ENCODE measurements around the gene THSD7A.

The THSD7A gene

DNA sequence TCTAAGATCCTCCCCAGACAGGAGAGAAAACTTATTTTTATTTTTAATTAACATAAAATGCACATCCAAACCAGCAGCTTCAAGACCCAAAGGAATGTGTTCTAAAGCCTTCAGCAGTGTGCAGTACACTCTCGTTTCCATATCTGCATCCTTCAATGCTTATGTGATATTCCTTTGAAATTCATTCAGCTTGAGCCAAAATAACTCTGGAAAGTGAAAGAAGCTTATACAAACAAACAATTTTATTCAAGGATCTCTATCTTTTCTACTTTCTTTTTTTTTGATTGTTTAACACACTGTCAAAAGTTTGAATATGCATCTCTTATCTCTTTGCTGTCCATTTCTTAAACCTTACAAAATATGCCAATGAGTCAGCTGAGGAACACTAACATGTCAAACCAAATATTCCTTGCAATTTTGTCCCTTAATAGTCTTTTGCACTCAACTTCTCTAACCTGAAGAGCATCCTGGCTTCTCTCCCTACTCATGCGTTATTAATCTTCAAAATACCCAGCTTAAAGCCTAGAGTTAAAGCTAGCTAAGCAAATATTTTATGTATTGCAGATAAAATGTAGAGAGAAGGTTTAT lies 124.3 kb downstream of the THSD7A start:
- DNase-seq (ENCODE audit: low read depth in 2 of 2, low spot score in 1 of 2) = no peak

GRCh38 chr7:11706666-11707605 lies 125.1 kb downstream of the THSD7A start:
- DNase-seq (ENCODE audit: low read depth in 2 of 2, low spot score in 1 of 2) = no peak

GRCh38 chr7:11703829-11704228 lies 128.2 kb downstream of the THSD7A start:
- DNase-seq (ENCODE audit: low read depth in 2 of 2, low spot score in 1 of 2) = no peak

GRCh38 chr7:11702938-11703337 lies 129.1 kb downstream of the THSD7A start:
- DNase-seq (ENCODE audit: low read depth in 2 of 2, low spot score in 1 of 2) = no peak

DNA sequence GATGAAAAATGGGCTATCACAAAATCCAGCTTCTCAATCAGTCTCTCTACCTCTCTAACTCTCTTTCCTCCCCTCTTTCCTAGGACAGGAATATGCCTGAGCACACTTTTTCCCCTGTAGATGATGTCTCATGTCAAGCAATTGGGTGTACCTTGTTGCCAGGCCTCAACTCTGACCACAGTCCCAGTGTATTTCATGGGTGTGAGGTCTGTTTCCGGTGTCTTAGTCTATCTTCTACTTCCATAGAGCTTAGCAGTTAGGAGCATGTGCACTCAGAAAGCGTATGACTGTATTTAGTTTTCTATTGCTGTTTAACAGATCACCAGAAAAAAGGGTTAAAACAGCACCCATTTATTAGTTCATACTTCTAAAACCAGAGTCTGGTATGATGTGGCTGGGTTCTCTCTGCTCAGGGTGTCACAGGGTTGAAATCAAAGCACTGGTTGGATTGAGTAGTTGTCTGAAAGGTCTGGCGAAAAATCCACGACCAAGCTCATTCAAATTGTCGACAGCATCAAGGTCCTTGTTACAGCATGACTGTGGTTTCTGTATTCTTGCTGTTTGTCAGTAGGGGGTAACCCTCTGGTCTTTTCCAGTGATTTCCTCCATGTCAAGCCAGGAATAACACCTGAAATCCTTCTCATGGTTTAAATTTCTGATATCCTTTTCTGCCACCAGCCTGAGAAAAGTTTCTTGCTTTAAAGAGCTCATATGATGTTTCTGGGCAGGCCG lies 130.0 kb downstream of the THSD7A start:
- DNase-seq (ENCODE audit: low read depth in 2 of 2, low spot score in 1 of 2) = no peak

- no peak for DNase-seq (ENCODE audit: low read depth in 2 of 2, low spot score in 1 of 2)
These were observed 132.3 kb downstream of the THSD7A start for GRCh38 chr7:11699666-11700065.

DNA sequence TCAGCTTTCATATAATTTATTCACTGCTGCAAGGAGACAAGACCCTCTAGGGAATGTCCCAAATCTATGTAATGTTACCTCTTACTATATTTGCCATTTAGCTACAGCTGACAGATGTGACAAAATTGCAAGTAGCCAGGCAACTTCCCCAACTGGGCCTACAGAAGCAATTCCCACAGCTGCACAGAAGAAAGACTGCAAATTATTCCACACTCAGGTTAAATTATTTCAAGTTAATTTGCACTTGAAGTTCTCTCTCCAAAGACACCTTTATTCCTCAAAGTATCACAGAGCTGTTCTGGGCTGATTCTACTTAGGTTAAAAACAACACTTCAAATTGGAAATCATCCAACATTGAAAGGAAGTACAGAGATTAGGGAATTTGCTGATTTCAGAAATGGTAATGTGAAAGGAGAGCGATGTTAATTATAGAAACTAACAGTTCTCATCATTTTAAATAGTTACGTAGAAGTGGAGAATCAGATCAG lies 133.6 kb downstream of the THSD7A start:
- DNase-seq (ENCODE audit: low read depth in 2 of 2, low spot score in 1 of 2) = no peak

DNA sequence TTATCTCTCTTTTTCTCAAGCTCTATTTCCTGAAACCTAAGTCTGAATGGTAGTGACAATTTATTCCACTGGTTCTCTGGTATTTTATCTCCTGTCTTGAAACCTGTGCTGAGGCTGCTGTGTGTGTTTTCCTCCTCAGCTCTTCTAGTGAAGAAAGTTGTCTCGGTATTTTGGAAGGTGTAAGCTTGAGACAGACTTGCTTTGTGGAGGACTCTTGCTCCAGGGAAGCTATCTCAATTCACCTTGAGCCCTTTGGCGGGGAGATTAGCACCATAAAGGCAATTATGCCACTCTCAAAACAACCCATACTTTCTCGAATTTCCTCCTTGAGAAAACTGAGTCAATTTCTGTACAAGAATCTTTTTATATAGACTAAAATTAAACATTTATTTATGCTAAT lies 141.6 kb downstream of the THSD7A start:
- DNase-seq (ENCODE audit: low read depth in 2 of 2, low spot score in 1 of 2) = no peak

DNA sequence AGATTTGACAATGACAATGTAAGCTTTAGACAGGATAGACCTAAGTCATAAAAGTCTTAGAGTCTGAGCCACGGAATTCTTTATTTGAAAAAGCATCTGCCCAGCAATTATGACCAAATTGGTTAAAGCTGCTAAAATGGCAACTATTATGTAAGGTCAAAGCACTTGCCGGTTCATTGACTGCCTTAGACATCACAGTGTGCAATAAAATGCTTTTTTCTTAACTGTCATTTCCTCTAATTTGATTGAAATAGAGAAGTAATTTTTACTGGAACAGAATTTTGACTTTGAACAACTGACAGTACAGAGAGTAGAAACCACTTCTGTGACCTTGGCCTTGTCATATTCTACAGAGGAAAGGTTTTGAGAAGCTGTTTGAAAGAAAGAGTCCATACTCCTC lies 142.9 kb downstream of the THSD7A start:
- no peak for DNase-seq (ENCODE audit: low read depth in 2 of 2, low spot score in 1 of 2)

GRCh38 chr7:11681461-11681860 lies 150.5 kb downstream of the THSD7A start:
- no peak for DNase-seq (ENCODE audit: low read depth in 2 of 2, low spot score in 1 of 2)

- no peak for DNase-seq (ENCODE audit: low read depth in 2 of 2, low spot score in 1 of 2)
These were observed 156.8 kb downstream of the THSD7A start for GRCh38 chr7:11675163-11675562.

GRCh38 chr7:11668727-11669126 lies 163.3 kb downstream of the THSD7A start:
- no peak for DNase-seq (ENCODE audit: low read depth in 2 of 2, low spot score in 1 of 2)

GRCh38 chr7:11667810-11668185 lies 164.2 kb downstream of the THSD7A start:
- no peak for DNase-seq (ENCODE audit: low read depth in 2 of 2, low spot score in 1 of 2)

- no peak for DNase-seq (ENCODE audit: low read depth in 2 of 2, low spot score in 1 of 2)
These were observed 164.8 kb downstream of the THSD7A start for GRCh38 chr7:11667071-11667809.

DNA sequence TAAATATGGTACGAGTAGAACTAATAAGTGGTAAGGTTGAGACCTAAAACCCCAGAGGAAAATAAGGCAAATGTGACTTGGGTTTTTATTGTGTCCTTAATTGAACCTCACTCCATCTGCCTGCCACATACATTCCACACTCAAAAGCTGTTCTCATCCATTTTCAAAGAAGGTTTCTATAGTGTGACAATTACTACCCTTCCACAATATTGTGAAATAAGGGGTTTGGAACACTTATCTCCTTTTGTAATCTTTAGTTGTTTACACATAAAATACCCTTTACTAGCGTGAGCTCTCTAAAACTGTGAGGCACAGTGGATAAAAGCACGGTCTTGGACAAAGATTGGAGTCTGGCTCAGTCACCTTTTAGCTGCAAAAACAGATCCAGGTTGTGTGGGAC lies 166.6 kb downstream of the THSD7A start:
- no peak for DNase-seq (ENCODE audit: low read depth in 2 of 2, low spot score in 1 of 2)

- no peak for DNase-seq (ENCODE audit: low read depth in 2 of 2, low spot score in 1 of 2)
These were observed 176.4 kb downstream of the THSD7A start for GRCh38 chr7:11655642-11656041.

- DNase-seq (ENCODE audit: low read depth in 2 of 2, low spot score in 1 of 2) = no peak
These were observed 176.8 kb downstream of the THSD7A start for GRCh38 chr7:11655163-11655562.

GRCh38 chr7:11650500-11650899 lies 181.5 kb downstream of the THSD7A start:
- no peak for DNase-seq (ENCODE audit: low read depth in 2 of 2, low spot score in 1 of 2)

- DNase-seq (ENCODE audit: low read depth in 2 of 2, low spot score in 1 of 2) = no peak
These were observed 182.0 kb downstream of the THSD7A start for GRCh38 chr7:11650030-11650429.

DNA sequence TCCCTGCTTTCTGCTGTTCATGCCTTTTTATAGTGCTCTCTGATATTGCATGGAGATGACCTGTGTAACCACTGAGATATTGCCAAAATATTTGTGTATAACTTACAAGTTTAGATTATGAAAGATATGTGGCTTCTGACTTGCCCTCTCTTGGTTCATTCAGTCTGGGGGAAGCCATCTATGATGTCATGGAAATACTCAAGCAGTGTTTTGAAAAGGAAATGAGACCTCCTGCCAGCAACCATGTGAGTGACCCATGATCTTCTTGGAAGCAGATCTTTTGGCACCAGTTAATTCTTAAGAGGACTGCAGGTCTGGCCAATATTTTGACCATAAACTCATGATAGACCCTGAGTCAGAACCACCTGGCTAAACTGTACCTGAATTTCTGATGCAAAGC lies 183.0 kb downstream of the THSD7A start:
- DNase-seq (ENCODE audit: low read depth in 2 of 2, low spot score in 1 of 2) = no peak

GRCh38 chr7:11648101-11648500 lies 183.9 kb downstream of the THSD7A start:
- no peak for DNase-seq (ENCODE audit: low read depth in 2 of 2, low spot score in 1 of 2)

All from stimulated activated CD8-positive, alpha-beta memory T cell treated with anti-CD3 and anti-CD28 coated beads, Interleukin-4, amount 100 ng/mL, for 1 hour (primary cell).